Activated naive CD8-positive, alpha-beta T cell treated with anti-CD3 and anti-CD28 coated beads, Interleukin-2, amount 10 ng/mL, durations not matched to agents 7 days and 5 days (primary cell): ENCODE results near the gene GRK6. TPM values are rescaled to one million over a fixed set of nuclear protein-coding genes. Genes with fewer than 3 reads are reported as not detected.

ENCODE experiments used
- ATAC-seq: fragments of 150-1000 bp; cut with Tn5 transposase; one replicate; pipeline ENCODE4 v1.10.0; 2021; ENCODE audit warnings: low read depth, moderate library complexity
- POLR2A ChIA-PET: fragments of 350-600 bp; sonication (Branson Sonifier 250); formaldehyde crosslinking; loops from one replicate; lab custom pipeline; 2021; ENCODE audit warnings: antibody characterized with exemption; lab: Charles Lee
- DNase-seq: peaks from one replicate; pipeline ENCODE4 v3.0.0; 2021
- H3K27ac Mint-ChIP-seq: one replicate; pipeline ENCODE4 v1.8.0; 2022; ENCODE audit warnings: mild to moderate bottlenecking, mixed read lengths
- H3K27me3 Mint-ChIP-seq: one replicate; pipeline ENCODE4 v1.8.0; 2022; ENCODE audit warnings: mild to moderate bottlenecking, moderate library complexity, mixed read lengths
- H3K36me3 Mint-ChIP-seq: one replicate; pipeline ENCODE4 v1.8.0; 2021; ENCODE audit warnings: mild to moderate bottlenecking, mixed read lengths
- H3K4me1 Mint-ChIP-seq: one replicate; pipeline ENCODE4 v1.8.0; 2021; ENCODE audit warnings: mixed read lengths
- H3K4me3 Mint-ChIP-seq: one replicate; pipeline ENCODE4 v1.8.0; 2022; ENCODE audit warnings: mild to moderate bottlenecking, moderate library complexity, mixed read lengths
- H3K9me3 Mint-ChIP-seq: one replicate; pipeline ENCODE4 v1.8.0; 2021; ENCODE audit warnings: mixed read lengths
- total RNA-seq, 2 experiments: library from RNA; stranded (reverse); gene quantifications; one replicate each; pipeline ENCODE4 v1.2.3, GENCODE V29; 2021

GRK6 gene
- total RNA-seq, 2 experiments from 2014 or later = 181 to 186 TPM

- Mint-ChIP-seq H3K4me1 (peaks cover 47% of the 10 kb centered on the region), H3K36me3 (peaks cover 36% of the 10 kb centered on the region), H3K4me3 (peak overlapping the region; percentile 94), H3K27me3 (no peaks in the 10 kb centered on the region), H3K27ac (peak overlapping the region; percentile 83), H3K9me3 (no peaks in the 10 kb centered on the region)
- DNase-seq (no peak), ATAC-seq (no peak)
- POLR2A ChIA-PET = interaction anchor here (1.0 to 10.7 kb wide), 10 partner anchors 13 to 129 kb away, joined by 3 to 312 read pairs (median 8); partner anchors contain the start of genes PDLIM7 and PRR7
Observed at GRCh38 chr5:177430972-177431316, 4.5 kb downstream of the GRK6 start.

DNA sequence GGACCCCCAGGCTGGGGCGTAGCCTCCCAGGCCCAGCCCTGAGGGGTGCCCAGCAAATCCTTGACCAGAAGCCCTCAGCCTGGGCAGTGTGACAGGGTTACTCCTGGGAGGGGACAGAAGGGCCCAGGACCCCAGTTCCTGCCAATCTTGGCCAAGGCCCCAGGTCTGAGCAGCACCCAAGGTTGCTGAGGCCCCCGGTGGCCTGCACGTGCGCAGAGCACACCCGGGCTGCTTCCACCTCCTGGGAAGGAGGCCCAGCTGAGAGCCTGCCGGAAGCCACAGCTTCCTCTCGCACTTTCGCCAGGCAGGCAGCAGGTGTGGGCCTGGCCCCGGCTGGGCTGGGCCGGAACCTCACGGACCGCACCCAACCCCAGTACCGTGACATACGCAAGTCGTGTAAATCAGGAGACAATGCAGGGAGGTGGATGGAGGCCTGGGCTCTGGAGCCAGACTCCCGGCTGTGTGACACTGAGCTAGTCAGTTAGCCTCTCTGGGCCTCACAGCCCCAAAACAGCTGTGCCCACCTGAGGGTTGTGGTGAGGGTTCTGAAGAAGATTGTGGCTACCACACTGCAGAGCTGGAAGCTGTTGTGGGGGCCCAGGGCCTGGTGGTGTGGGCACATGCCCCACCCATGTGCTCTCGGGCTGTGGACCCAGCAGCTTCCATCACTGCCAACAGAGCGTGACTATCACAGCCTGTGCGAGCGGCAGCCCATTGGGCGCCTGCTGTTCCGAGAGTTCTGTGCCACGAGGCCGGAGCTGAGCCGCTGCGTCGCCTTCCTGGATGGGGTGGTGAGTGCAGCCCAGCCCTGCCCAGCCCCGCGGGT, 5.1 kb downstream of the GRK6 start:
- DNase-seq (peak; percentile 81), ATAC-seq (peak; percentile 51)
- H3K27ac Mint-ChIP-seq = peak overlapping the region; percentile 83
- peak overlapping the region; percentile 94 for H3K4me3 Mint-ChIP-seq
- H3K27me3 Mint-ChIP-seq = no peaks in the 10 kb centered on the region
- H3K4me1 Mint-ChIP-seq = peaks cover 47% of the 10 kb centered on the region
- POLR2A ChIA-PET = interaction anchor here (0.5 to 10.7 kb wide), 20 partner anchors 8 to 130 kb away, joined by 3 to 312 read pairs (median 4); partner anchors contain the start of genes PDLIM7, PRELID1, PRR7 and RAB24
- no peaks in the 10 kb centered on the region for H3K9me3 Mint-ChIP-seq
- peaks cover 37% of the 10 kb centered on the region for H3K36me3 Mint-ChIP-seq

DNA sequence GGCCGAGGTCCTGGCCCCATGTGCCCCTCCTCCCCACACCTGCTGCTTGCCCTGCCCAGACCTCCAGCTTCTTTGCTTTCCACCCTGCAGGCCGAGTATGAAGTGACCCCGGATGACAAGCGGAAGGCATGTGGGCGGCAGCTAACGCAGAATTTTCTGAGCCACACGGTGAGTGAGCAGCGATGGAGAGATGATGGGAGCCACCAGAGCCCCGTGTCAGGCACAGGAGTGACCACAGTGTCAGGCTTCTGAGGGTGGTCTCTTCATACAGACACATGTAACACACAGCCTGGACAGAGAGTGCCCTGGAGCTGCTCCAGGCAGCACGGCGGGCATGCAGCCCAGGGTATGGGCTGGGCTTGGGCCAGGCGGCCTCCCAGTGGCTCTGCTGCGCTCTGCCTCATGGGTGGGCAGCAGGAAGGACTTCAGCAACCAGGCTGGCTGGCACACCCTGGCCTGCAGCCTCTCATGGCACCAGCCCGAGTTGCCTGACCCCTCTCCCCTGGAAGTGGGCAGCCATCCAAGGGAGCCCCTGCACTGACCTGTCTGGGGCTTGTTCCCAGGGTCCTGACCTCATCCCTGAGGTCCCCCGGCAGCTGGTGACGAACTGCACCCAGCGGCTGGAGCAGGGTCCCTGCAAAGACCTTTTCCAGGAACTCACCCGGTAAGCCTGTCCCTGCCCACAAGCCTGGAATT, 5.8 kb downstream of the GRK6 start:
- peak; percentile 7 for ATAC-seq
- DNase-seq = no peak
- peaks cover 48% of the 10 kb centered on the region for H3K4me1 Mint-ChIP-seq

GRCh38 chr5:177432839-177433657, 6.6 kb downstream of the GRK6 start:
- ATAC-seq (no peak), DNase-seq (no peak)
- Mint-ChIP-seq H3K27me3 (no peaks in the 10 kb centered on the region), H3K27ac (peak overlapping the region; percentile 80), H3K4me3 (peak overlapping the region; percentile 47), H3K36me3 (peaks cover 45% of the 10 kb centered on the region), H3K4me1 (peaks cover 47% of the 10 kb centered on the region), H3K9me3 (no peaks in the 10 kb centered on the region)
- POLR2A ChIA-PET = interaction anchor here (1.5 to 10.7 kb wide), 5 partner anchors 12 to 61 kb away, joined by 4 to 312 read pairs (median 17); partner anchors contain the start of gene PRR7

More for the DNA sequence above, 5.8 kb downstream of the GRK6 start:
- POLR2A ChIA-PET = interaction anchor here (0.5 to 10.7 kb wide), 17 partner anchors 9 to 129 kb away, joined by 3 to 312 read pairs (median 5); partner anchors contain the start of genes PDLIM7, PRELID1, PRR7 and RAB24
- Mint-ChIP-seq H3K27ac (peak overlapping the region; percentile 83), H3K27me3 (no peaks in the 10 kb centered on the region), H3K9me3 (no peaks in the 10 kb centered on the region), H3K36me3 (peaks cover 40% of the 10 kb centered on the region), H3K4me3 (peak overlapping the region; percentile 94)

- Mint-ChIP-seq H3K36me3 (peaks cover 49% of the 10 kb centered on the region), H3K4me3 (no peak overlapping the region), H3K27me3 (no peaks in the 10 kb centered on the region), H3K27ac (peak overlapping the region; percentile 48), H3K9me3 (no peaks in the 10 kb centered on the region), H3K4me1 (peaks cover 48% of the 10 kb centered on the region)
- no peak for ATAC-seq
- peak; percentile 29 for DNase-seq
- POLR2A ChIA-PET = interaction anchor here (1.0 to 10.7 kb wide), 3 partner anchors 8 to 30 kb away, joined by 3 to 312 read pairs (median 145); partner anchors contain the start of gene PRR7
Observed at GRCh38 chr5:177433658-177434217, 7.3 kb downstream of the GRK6 start.

GRCh38 chr5:177434437-177434836, 8.0 kb downstream of the GRK6 start:
- H3K27me3 Mint-ChIP-seq = no peaks in the 10 kb centered on the region
- H3K4me3 Mint-ChIP-seq = peak overlapping the region; percentile 44
- H3K4me1 Mint-ChIP-seq = peaks cover 43% of the 10 kb centered on the region
- DNase-seq (peak; percentile 35), ATAC-seq (peak; percentile 9)
- H3K36me3 Mint-ChIP-seq = peaks cover 44% of the 10 kb centered on the region
- peak overlapping the region; percentile 75 for H3K27ac Mint-ChIP-seq
- no peaks in the 10 kb centered on the region for H3K9me3 Mint-ChIP-seq
- POLR2A ChIA-PET = interaction anchor here (0.8 to 10.7 kb wide), 5 partner anchors 9 to 44 kb away, joined by 3 to 312 read pairs (median 3); partner anchors contain the start of gene PRR7

- H3K4me3 Mint-ChIP-seq = no peak overlapping the region
- peak overlapping the region; percentile 34 for H3K27ac Mint-ChIP-seq
- H3K4me1 Mint-ChIP-seq = peaks cover 43% of the 10 kb centered on the region
- no peak for ATAC-seq
- H3K9me3 Mint-ChIP-seq = no peaks in the 10 kb centered on the region
- POLR2A ChIA-PET = interaction anchor here (0.8 to 10.7 kb wide), 5 partner anchors 10 to 45 kb away, joined by 3 to 312 read pairs (median 3); partner anchors contain the start of gene PRR7
- DNase-seq = no peak
- peaks cover 50% of the 10 kb centered on the region for H3K36me3 Mint-ChIP-seq
- H3K27me3 Mint-ChIP-seq = no peaks in the 10 kb centered on the region
Observed at GRCh38 chr5:177434942-177435738, 8.7 kb downstream of the GRK6 start.

DNA sequence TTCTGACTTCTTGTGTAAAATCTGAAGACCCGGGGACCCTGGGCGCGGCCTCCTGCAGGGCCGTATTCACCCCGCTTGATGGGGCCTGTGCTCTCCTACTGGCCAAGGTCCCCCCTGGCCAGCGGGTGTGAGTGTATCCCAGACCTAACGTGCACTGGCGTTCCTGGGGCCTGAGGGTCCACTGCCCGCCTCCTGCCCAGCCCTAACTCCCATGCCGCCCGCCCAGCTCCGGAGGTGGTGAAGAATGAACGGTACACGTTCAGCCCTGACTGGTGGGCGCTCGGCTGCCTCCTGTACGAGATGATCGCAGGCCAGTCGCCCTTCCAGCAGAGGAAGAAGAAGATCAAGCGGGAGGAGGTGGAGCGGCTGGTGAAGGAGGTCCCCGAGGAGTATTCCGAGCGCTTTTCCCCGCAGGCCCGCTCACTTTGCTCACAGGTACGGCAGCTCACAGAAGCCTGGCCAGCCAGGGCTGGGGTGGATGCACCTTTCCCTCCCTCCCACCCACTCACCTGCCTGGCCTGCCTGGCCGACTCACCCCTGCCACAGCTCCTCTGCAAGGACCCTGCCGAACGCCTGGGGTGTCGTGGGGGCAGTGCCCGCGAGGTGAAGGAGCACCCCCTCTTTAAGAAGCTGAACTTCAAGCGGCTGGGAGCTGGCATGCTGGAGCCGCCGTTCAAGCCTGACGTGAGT, 9.5 kb downstream of the GRK6 start:
- POLR2A ChIA-PET = interaction anchor here (0.6 to 2.9 kb wide), 2 partner anchors 9 to 39 kb away, joined by 3 to 21 read pairs; partner anchors contain the start of gene PRR7
- H3K4me1 Mint-ChIP-seq = peaks cover 35% of the 10 kb centered on the region
- no peaks in the 10 kb centered on the region for H3K27me3 Mint-ChIP-seq
- no peak overlapping the region for H3K27ac Mint-ChIP-seq
- H3K36me3 Mint-ChIP-seq = peaks cover 44% of the 10 kb centered on the region
- no peaks in the 10 kb centered on the region for H3K9me3 Mint-ChIP-seq
- ATAC-seq = no peak
- H3K4me3 Mint-ChIP-seq = no peak overlapping the region
- no peak for DNase-seq

DNA sequence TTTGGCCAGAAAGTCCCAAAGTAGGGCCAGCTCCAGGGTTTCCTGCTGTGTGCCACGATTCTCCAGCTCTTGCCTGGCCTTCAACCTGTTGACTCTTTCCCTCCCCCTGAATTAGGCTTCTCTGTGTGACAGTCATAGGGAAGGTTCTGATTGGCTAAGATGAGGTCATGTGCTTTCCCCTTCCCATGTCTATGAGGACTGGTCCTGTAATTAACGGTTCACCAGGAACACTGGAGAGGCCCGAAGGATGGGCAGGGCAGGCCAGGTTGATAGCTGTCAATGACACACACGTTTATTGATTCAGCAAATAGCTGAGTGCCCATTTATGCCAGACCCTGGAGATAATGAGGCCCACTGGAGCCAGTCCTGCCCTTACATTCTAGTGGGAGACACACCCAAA, 11.1 kb downstream of the GRK6 start:
- H3K36me3 Mint-ChIP-seq = peaks cover 39% of the 10 kb centered on the region

GRCh38 chr5:177438468-177438867, 12.0 kb downstream of the GRK6 start:
- Mint-ChIP-seq H3K36me3 (peaks cover 34% of the 10 kb centered on the region), H3K4me1 (peaks cover 24% of the 10 kb centered on the region), H3K9me3 (no peaks in the 10 kb centered on the region), H3K4me3 (no peak overlapping the region), H3K27ac (no peak overlapping the region), H3K27me3 (no peaks in the 10 kb centered on the region)
- POLR2A ChIA-PET = interaction anchor here (1.5 to 3.5 kb wide), 3 partner anchors 7 to 34 kb away, joined by 4 to 21 read pairs (median 19); partner anchors contain the start of gene PRR7
- DNase-seq = no peak
- ATAC-seq = no peak

More for the DNA sequence above, 11.1 kb downstream of the GRK6 start:
- H3K4me3 Mint-ChIP-seq = no peak overlapping the region
- ATAC-seq = no peak
- H3K4me1 Mint-ChIP-seq = peaks cover 26% of the 10 kb centered on the region
- H3K9me3 Mint-ChIP-seq = no peaks in the 10 kb centered on the region
- no peaks in the 10 kb centered on the region for H3K27me3 Mint-ChIP-seq
- H3K27ac Mint-ChIP-seq = peak overlapping the region; percentile 48
- DNase-seq = no peak
- POLR2A ChIA-PET = interaction anchor here (0.8 to 3.5 kb wide), 9 partner anchors 8 to 47 kb away, joined by 3 to 21 read pairs (median 4); partner anchors contain the start of genes GRK6 and PRR7

GRCh38 chr5:177439518-177440053, 13.1 kb downstream of the GRK6 start:
- no peak overlapping the region for H3K4me3 Mint-ChIP-seq
- no peak for DNase-seq
- H3K9me3 Mint-ChIP-seq = no peaks in the 10 kb centered on the region
- peak overlapping the region; percentile 22 for H3K27ac Mint-ChIP-seq
- peaks cover 30% of the 10 kb centered on the region for H3K36me3 Mint-ChIP-seq
- H3K4me1 Mint-ChIP-seq = peaks cover 25% of the 10 kb centered on the region
- POLR2A ChIA-PET = interaction anchor here (0.6 to 12.5 kb wide), 5 partner anchors 8 to 46 kb away, joined by 3 to 312 read pairs (median 7); partner anchors contain the start of gene GRK6
- H3K27me3 Mint-ChIP-seq = no peaks in the 10 kb centered on the region
- no peak for ATAC-seq
